ENCODE measurements around the gene SMIM21.

Gene SMIM21

DNA sequence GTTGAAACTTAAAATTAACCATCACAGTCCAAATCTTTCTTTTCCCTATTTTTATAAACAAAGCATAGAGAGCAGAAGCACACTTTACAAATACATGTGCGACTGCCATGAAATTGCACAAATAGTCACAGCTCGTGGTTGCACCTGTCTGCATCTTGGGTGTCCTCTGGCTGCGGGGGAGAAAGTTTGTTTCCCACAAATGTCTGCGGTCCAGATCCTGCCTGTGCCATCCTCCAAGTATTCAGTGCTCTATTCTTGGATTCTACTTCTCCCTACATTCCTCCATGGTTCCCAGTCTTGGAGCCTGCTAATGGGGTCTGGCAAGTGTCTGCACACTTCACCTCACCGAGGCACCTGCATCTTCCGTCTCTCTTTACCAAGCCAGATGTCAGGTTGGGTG, 52.2 kb downstream of the SMIM21 start:
- DNase-seq, result no peak

GRCh38 chr18:75374466-75374865, 53.0 kb downstream of the SMIM21 start:
- DNase-seq, result no peak

DNA sequence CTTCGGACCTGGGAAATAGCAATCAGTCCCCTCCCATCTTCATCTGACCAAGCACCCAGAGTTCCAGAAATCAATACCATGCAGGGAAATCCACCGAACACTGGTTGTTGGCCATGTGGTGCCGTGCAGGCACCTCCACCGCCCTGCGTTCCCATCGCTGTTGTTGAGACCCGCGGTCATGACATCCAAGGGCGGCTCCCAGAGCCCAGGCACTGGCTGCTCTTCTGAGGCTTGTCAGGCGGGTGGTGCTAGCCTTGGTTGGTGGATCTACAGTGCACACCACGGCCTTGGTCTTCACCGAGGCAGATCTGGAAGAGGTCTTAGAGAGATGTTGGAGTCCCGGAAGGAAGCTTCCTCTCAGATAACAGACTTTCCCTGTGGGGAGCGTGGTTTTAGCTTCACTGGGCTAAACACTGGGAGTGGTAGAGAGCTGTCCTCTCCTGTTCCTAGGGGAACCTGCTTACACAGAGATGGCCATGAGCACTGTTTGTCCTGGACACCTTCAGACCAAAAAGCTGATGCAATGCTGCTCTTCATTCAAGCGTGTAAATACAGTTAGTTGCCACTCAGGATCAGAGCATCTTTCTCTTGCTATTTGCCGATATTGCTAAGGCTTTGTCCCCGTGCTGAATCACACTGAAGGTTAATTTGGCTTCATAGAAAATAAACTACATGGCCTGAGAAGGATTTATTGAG, 58.3 kb downstream of the SMIM21 start:
- no peak for DNase-seq

- DNase-seq, result no peak
Observed at GRCh38 chr18:75365837-75366236, 61.7 kb downstream of the SMIM21 start.

GRCh38 chr18:75365254-75365629, 62.3 kb downstream of the SMIM21 start:
- DNase-seq, result no peak

- DNase-seq, result no peak
Observed at GRCh38 chr18:75364512-75365253, 62.8 kb downstream of the SMIM21 start.

DNA sequence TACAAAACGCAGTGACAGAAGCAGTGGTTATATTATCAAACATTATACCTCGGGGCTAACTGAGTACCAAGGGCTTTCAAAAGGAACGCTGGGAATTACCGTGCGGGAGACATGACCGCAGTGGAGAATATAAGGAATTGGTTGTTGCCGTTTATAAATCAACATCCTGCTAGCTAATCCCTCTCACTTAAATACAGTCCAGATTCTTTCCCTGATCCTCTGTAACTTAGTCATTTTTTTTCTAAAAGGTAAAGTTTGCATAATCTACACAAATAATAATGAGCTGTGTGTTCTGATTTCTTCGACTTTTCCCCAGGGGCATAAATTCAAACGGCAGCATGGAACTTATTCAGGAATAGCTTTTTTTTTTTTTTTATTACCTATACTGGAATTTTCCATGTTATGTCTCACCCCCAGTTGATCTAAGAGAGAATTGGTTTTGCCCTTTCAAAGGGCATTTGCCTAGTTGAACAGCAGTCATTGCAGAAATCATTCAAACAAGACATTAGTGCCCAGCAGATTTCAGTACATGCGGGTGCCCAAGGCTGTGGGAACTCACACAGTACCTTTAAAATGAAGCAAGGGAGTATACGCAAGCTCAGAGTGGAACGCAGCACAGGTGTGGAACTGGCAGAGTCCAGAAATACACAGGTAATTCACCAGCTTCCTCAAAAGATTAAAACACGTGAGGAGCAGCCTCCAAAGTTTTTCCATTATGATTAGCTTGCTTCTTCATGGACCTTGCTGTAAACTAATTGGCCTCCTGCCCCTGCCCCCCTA, 63.9 kb downstream of the SMIM21 start:
- DNase-seq, result no peak

- DNase-seq, result no peak
Observed at GRCh38 chr18:75362435-75362834, 65.1 kb downstream of the SMIM21 start.

GRCh38 chr18:75360941-75361340, 66.6 kb downstream of the SMIM21 start:
- no peak for DNase-seq

DNA sequence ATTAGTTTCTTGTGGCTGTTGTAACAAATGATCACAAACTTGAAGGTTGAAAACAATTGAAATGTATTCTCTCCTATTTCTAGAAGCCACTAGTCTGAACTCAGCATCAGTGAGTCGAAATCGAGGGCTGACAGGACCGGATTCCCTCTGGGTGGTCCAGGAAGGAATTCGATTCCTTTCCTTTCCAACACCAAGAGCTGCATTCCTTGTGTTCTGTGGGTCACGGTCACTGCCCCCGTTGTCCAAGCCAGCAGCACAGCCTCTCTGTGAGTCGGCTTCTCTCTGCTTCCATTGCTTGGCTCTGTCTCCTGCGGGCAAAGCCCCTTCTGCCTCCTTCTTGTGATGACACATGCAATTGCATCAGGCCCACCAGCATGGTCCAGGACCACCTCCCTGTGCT, 67.3 kb downstream of the SMIM21 start:
- DNase-seq, result no peak
